Astrocyte of the spinal cord (primary cell): Measurements from ENCODE around the gene GPSM1.

Experiments
- DNase-seq: peaks from one replicate; pipeline ENCODE4 v3.0.0; 2011; ENCODE audit warnings: low read depth, low spot score
- H3K4me3 ChIP-seq: 2 replicates; pipeline ENCODE4 v1.5.1; 2011; ENCODE audit warnings: low read depth, mild to moderate bottlenecking, low read length, moderate library complexity
- in situ Hi-C: cut with HindIII; loops from 2 replicates; pipeline ENCODE4 v1.10.0; 2017; ENCODE audit warnings: low sequenced_read_pairs
- TF ChIP-seq, protein P1 (sequence below): IDR thresholded peaks from 2 replicates; pipeline ENCODE4 v1.5.1; 2012; ENCODE audit warnings: low read depth, mild to moderate bottlenecking, low read length, inconsistent platforms

GPSM1 gene

DNA sequence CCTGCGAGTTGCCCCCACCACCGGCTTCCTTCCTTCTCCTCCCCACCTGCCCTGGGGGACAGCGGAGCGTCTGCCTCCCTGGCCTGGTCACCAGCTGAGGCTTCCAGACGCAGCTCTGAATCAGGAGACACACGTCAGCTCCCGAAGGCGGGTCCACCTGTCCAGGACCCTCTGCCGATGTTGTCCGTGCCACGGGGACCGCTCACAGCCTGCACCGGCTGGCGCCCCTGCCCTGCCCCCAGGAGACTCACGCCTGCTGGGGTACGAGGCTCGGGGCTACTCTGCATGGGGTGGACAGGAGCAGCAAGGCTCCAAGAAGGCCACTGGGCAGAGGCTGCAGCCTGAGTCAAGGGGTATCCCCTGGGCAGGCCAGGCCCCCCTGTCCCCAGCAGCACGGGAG, 21.5 kb upstream of the GPSM1 start:
- in situ Hi-C loops, result no loop called here
- no peak overlapping the region for H3K4me3 ChIP-seq
- TF ChIP-seq, protein P1, sequence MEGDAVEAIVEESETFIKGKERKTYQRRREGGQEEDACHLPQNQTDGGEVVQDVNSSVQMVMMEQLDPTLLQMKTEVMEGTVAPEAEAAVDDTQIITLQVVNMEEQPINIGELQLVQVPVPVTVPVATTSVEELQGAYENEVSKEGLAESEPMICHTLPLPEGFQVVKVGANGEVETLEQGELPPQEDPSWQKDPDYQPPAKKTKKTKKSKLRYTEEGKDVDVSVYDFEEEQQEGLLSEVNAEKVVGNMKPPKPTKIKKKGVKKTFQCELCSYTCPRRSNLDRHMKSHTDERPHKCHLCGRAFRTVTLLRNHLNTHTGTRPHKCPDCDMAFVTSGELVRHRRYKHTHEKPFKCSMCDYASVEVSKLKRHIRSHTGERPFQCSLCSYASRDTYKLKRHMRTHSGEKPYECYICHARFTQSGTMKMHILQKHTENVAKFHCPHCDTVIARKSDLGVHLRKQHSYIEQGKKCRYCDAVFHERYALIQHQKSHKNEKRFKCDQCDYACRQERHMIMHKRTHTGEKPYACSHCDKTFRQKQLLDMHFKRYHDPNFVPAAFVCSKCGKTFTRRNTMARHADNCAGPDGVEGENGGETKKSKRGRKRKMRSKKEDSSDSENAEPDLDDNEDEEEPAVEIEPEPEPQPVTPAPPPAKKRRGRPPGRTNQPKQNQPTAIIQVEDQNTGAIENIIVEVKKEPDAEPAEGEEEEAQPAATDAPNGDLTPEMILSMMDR, result no peak
- DNase-seq, result no peak

DNA sequence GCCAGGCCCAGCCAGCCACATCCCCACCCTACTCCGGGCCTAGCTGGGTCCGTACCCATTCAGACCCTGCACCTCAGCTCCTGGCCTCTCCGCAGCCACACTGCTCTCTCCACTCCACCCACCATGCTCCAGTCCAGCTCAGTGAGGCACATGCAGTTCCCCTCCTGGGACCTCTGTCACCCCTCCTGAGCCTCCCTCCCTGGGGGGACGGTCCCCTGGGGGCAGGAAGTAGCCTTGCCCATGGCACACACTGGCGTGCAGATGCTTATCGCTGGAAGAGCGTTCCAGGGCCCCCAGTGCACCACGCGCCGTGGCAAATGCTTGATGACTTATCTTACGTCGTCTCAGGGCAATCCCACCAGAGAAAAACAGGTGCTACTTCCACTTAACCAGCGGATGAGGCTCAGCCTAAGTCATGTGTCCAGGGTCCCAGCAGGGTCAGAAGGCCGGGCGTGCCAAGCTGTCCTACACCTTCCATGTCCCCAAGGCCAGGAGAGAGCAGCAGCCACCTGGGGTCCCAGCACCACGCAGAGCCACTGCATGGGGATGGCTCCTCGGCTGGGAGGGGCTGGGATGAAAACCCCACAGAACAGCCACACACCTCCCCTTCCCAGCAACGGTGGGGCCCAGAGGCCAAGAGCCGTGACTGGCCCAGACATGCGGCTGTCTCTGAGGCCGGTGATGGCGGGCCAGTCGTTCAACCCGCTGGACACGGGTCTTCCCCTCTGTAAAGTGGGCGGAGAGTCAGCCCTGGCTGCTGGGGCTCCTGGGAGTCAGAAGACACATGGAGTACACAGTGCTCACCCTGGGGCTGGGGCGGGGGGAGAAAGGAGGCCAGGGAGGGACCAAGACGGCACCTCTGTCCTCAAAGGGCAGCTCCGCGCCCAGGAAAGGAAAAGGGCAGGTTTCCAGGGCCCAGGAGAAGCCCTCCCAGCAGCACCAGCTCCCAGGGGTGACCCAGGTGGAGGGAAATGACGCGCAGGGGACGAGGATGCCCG, 20.8 kb upstream of the GPSM1 start:
- no peak overlapping the region for H3K4me3 ChIP-seq
- no peak for DNase-seq
- in situ Hi-C loops, result no loop called here
- TF ChIP-seq, protein P1, result no peak

DNA sequence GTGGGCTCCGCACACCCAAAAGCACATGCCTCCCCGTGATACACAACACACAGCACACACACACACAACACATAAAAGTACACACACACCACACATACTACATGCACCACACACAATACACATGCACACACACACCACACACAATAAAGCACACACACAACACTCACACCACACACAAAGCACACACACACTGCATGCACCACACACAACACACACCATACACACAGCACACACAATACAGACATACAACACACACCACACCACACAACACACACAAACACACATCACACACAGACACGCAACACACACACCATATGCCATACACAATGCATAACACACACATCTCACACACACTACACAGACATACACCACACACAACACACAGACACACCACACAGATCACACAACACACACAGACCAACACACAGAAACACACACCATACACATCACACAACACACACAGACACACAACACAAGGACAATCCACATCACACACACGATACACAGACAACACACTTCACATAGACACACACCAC, 20.1 kb upstream of the GPSM1 start:
- H3K4me3 ChIP-seq, result no peak overlapping the region
- in situ Hi-C loops, result no loop called here
- no peak for DNase-seq
- TF ChIP-seq, protein P1, result no peak

DNA sequence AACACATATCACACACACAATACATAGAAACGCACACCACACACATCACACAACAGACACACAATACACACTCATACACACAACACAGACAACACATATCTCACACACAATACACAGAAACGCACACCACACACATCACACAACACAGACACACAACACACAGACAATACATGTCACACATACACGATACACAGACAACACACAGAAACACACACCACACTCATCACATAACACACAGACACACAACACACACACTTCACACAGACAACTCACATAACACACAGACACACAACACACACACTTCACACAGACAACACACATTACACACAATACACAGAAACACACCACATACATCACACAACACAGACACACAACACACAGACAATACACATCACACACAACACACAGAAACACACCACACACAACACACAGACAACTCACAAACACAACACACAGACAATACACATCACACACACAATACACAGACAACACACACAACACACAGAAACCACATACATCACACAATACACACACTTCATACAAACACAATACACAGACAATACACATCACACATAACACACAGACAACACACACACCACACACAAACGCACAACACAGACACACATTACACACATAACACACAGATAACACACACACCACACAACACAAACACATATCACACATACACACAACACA, 19.2 kb upstream of the GPSM1 start:
- in situ Hi-C loops, result no loop called here
- TF ChIP-seq, protein P1, result no peak
- DNase-seq, result no peak
- H3K4me3 ChIP-seq, result no peak overlapping the region

DNA sequence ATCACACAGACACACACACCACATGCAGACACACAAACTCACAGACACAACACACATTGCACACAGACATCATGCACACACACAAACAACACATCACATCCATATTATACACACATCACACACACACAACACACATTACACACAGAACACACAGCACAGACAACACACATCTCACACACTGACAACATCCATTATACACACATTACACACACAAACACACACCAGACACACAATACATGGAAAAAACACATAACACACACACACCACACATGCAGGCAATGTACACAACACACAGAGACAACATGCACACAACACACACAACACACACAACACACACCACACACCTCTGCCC, 18.7 kb upstream of the GPSM1 start:
- in situ Hi-C loops, result no loop called here
- no peak for DNase-seq
- no peak overlapping the region for H3K4me3 ChIP-seq
- TF ChIP-seq, protein P1, result no peak

DNA sequence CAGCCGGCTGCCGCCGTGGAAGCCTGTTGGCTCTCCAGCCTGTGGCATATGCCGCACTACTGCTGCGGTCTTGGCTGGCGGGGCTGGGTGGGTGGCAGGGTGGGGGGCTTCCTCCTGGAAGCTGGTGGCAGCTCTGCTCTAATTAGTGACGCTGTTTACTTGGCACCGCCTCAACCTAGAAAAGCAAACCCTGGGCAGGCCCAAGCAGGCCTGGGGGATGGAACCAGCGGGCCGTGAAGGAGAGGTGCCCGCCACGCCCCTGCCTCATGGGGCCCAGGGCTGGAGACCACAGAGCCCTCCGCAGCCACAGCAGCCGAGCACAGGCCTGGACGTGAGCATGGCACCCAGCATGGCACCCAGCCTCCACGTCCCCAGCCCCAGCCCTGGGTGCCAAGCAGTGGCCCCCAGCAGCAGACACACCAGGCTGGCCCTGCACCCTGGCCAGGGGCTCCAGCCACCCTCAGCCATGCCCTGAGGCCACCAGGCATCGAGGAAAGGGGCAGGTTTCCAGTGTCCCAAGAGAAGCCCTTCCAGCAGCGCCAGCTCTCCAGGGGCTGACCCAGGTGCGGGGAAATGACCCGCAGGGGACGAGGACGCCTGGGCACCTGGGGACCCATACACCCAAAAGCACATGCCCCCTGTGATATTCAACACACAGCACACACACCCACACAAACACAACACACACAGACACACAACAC, 18.1 kb upstream of the GPSM1 start:
- TF ChIP-seq, protein P1, result no peak
- in situ Hi-C loops, result no loop called here
- DNase-seq, result no peak
- no peak overlapping the region for H3K4me3 ChIP-seq
